ENCODE results near the gene FYCO1. TPM values are rescaled to one million over a fixed set of nuclear protein-coding genes. Genes with fewer than 3 reads are reported as not detected.

Gene FYCO1
- polyA plus RNA-seq, 1 experiment: 14.2 TPM

- POLR2A ChIA-PET: no interaction called here
- Histone ChIP-seq H3K4me3 (ENCODE audit: low read depth, low read length) (no peak overlapping the region), H3K36me3 (ENCODE audit: control insufficient read depth, insufficient read depth, low read length) (no peaks in the 10 kb centered on the region), H3K27me3 (ENCODE audit: control insufficient read depth, insufficient read depth, low read length) (peaks cover 7% of the 10 kb centered on the region; the same call in 1 of the 2 replicates)
- TF ChIP-seq CTCF (IDR thresholded peaks at IDR 0.05; ENCODE audit: insufficient read depth, low read depth, low read length): no peak
- CTCF ChIA-PET: no interaction called here
- DNase-seq (ENCODE audit: low read depth): no peak
These were observed 24.1 kb upstream of the FYCO1 start for GRCh38 chr3:46019707-46020106.

GRCh38 chr3:46017720-46018119, 22.1 kb upstream of the FYCO1 start:
- ChIA-PET CTCF (interaction anchor here (0.5 to 1.9 kb wide), 3 partner anchors 10 to 879 kb away, joined by 3 to 5 read pairs (median 4); partner anchors contain the start of gene XCR1), POLR2A (no interaction called here)
- peaks cover 7% of the 10 kb centered on the region; the same call in 1 of the 2 replicates for H3K27me3 ChIP-seq (ENCODE audit: control insufficient read depth, insufficient read depth, low read length)
- no peak for DNase-seq (ENCODE audit: low read depth)
- H3K36me3 ChIP-seq (ENCODE audit: control insufficient read depth, insufficient read depth, low read length): no peaks in the 10 kb centered on the region
- no peak overlapping the region for H3K4me3 ChIP-seq (ENCODE audit: low read depth, low read length)
- TF ChIP-seq CTCF (IDR thresholded peaks at IDR 0.05; ENCODE audit: insufficient read depth, low read depth, low read length): no peak

GRCh38 chr3:46013316-46014094, 17.9 kb upstream of the FYCO1 start:
- POLR2A ChIA-PET: no interaction called here
- peaks cover 4% of the 10 kb centered on the region; the same call in 1 of the 2 replicates for H3K27me3 ChIP-seq (ENCODE audit: control insufficient read depth, insufficient read depth, low read length)
- H3K36me3 ChIP-seq (ENCODE audit: control insufficient read depth, insufficient read depth, low read length): no peaks in the 10 kb centered on the region
- H3K4me3 ChIP-seq (ENCODE audit: low read depth, low read length): no peak overlapping the region
- no peak for TF ChIP-seq CTCF (IDR thresholded peaks at IDR 0.05; ENCODE audit: insufficient read depth, low read depth, low read length)
- CTCF ChIA-PET: interaction anchor here (1.2 kb wide), 1 partner anchor 66 kb away, joined by 3 read pairs; no protein-coding TSS in a partner anchor
- DNase-seq (ENCODE audit: low read depth): no peak

GRCh38 chr3:46012246-46012645, 16.6 kb upstream of the FYCO1 start:
- Histone ChIP-seq H3K4me3 (ENCODE audit: low read depth, low read length) (no peak overlapping the region), H3K36me3 (ENCODE audit: control insufficient read depth, insufficient read depth, low read length) (no peaks in the 10 kb centered on the region), H3K27me3 (ENCODE audit: control insufficient read depth, insufficient read depth, low read length) (peaks cover 4% of the 10 kb centered on the region; the same call in 1 of the 2 replicates)
- ChIA-PET POLR2A (no interaction called here), CTCF (no interaction called here)
- no peak for DNase-seq (ENCODE audit: low read depth)
- no peak for TF ChIP-seq CTCF (IDR thresholded peaks at IDR 0.05; ENCODE audit: insufficient read depth, low read depth, low read length)

- Histone ChIP-seq H3K36me3 (ENCODE audit: control insufficient read depth, insufficient read depth, low read length) (no peaks in the 10 kb centered on the region), H3K4me3 (ENCODE audit: low read depth, low read length) (no peak overlapping the region), H3K27me3 (ENCODE audit: control insufficient read depth, insufficient read depth, low read length) (peaks cover 4% of the 10 kb centered on the region; the same call in 1 of the 2 replicates)
- CTCF ChIA-PET: interaction anchor here (1.3 kb wide), 1 partner anchor 68 kb away, joined by 3 read pairs; no protein-coding TSS in a partner anchor
- DNase-seq (ENCODE audit: low read depth): no peak
- POLR2A ChIA-PET: no interaction called here
- TF ChIP-seq CTCF (IDR thresholded peaks at IDR 0.05; ENCODE audit: insufficient read depth, low read depth, low read length): no peak
These were observed 15.0 kb upstream of the FYCO1 start for GRCh38 chr3:46010519-46011113.

Data from BJ (cell line).